Hematopoietic multipotent progenitor cell treated with erythropoietin and hydrocortisone succinate and interleukin-3 and kit ligand, for 17 days (in vitro differentiated cells): ENCODE data around the gene DNAJC28.
A peak's percentile ranks its signal among the peaks of the same experiment; 100 is the strongest.
"Not testable (repeated sequence)": the region's sequence is repeated elsewhere in the genome, so short reads cannot be mapped to it uniquely, and the experiment has no call there.

Experiments
- DNase-seq: peaks from one replicate; pipeline ENCODE4 v3.0.0-alpha.2; 2015; ENCODE audit warnings: low spot score

The DNAJC28 gene, protein sequence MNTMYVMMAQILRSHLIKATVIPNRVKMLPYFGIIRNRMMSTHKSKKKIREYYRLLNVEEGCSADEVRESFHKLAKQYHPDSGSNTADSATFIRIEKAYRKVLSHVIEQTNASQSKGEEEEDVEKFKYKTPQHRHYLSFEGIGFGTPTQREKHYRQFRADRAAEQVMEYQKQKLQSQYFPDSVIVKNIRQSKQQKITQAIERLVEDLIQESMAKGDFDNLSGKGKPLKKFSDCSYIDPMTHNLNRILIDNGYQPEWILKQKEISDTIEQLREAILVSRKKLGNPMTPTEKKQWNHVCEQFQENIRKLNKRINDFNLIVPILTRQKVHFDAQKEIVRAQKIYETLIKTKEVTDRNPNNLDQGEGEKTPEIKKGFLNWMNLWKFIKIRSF

DNA sequence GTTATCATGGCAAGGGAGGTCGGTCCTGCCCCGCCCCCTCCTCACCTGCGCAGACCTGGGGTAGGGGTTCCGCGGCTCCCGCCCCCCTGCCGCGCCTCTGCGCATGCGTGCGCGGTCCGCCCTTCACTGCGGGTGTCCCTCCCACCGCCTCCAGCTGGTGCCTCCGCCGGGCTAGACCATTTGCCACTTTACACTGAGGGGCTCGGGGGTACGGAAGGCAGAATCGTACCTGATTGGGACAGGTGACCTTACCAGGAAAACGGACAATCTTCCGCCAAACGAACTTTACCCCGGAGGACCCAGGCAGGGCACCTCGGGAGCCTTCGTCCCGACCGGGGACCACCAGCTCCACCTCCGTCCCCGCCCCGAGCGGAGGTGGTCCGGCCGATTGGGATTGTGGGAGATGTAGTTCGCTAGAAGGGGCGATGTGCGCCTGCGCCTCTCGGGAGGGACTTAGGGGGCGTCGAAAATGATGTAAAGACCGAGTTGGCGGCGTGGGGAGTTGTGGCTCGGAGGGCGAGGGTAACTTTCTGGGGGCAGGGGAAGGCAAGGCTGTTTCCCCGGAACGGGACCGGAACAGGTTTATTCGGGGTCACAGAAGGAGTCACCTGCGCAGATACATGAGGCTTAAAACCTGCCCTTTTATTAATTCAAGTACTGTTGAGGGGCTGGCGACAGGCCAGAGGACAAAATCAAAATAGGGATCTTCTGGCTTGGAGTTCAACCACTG is at the start of gene DNAJC28:
Gene DNAJC28 (minus strand): TSS at position 344 of the 730 bp plus-strand sequence. CDS start 2,323 bp downstream, outside the sequence.
- peak; percentile 92 for DNase-seq

DNA sequence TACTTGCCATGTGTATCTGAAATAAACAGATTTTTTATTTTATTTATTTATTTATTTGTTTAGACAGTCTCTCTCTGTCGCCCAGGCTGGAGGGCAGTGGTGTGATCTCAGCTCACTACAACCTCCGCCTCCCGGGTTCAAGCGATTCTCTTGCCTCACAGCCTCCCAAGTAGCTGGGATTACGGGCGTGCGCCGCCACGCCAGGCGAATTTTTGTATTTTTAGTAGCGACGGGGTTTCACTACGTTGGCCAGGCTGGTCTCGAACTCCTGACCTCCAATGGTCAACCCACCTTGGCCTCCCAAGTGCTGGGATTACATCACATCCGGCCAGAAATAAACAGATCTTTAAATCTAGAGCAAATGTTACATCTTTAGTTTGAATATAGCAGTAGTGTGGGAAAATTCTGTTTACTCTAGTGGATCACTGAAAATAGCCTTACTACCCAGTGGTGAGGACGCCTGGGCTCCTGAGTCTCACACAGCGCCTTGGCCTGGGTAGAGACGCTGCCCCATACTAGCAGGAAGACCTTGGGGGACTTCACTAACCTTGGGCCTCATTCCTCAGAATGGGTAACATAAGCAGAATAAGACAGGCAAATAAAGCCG is 49.7 kb upstream of the DNAJC28 start:
- peak; percentile 57 for DNase-seq

DNA sequence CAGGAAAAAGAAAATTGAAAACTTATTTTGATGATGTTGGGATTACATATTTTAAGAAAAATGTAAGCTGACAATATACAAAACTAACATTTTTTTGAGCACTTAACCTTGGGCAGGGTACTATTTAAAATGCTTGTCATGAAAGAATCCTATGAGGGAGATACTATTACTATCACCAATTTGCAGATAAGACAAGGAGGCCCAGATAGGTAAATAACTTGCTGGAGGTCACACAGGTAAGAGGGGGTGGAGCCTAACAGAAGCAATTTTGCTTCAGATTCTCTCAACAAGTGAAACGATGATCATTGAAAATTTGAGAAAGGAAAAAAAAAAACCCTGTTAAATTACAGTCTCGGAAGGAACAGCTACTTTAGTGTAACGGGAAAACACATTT is 49.2 kb upstream of the DNAJC28 start:
- DNase-seq = peak; percentile 36

DNA sequence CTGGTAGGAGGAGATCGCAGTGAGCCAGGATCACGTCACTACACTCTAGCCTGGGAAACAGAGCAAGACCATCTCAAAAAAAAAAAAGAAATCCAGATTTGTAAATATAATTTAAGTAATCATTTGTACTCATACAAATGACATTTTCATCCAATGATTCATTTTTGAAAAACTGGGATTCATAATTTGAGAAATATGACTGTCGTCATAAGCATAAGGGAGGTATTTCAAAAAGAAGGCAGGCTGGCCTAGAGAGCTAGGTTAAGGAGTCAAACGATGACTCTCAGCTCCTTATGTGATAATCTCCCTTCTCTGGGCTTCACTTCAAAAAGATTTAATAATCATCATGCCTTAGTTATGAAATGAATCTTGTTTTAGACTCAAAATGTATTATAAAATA is 48.1 kb upstream of the DNAJC28 start:
- DNase-seq = no peak

GRCh38 chr21:33537212-33537611 is 45.7 kb upstream of the DNAJC28 start:
- no peak for DNase-seq

GRCh38 chr21:33531007-33531406 is 39.5 kb upstream of the DNAJC28 start:
- no peak for DNase-seq

DNA sequence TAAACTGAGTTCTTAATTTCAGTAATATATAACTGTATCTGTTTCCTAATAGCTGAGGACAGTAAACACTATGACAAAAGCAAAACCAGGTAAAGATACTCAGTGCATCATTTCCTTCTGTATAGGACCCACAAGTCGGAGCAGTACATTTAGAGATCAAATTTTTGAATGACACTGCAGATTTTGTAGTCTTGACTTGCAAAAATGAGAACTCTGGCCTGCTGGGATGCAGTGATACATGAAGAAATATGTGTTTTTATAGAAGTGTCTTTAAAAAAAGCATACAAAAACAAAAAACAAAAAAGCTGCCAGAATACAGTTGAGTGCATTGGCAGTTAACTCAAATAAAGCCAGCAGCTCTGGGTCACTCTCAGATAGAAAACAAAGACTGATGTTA is 31.4 kb upstream of the DNAJC28 start:
- peak; percentile 58 for DNase-seq

DNA sequence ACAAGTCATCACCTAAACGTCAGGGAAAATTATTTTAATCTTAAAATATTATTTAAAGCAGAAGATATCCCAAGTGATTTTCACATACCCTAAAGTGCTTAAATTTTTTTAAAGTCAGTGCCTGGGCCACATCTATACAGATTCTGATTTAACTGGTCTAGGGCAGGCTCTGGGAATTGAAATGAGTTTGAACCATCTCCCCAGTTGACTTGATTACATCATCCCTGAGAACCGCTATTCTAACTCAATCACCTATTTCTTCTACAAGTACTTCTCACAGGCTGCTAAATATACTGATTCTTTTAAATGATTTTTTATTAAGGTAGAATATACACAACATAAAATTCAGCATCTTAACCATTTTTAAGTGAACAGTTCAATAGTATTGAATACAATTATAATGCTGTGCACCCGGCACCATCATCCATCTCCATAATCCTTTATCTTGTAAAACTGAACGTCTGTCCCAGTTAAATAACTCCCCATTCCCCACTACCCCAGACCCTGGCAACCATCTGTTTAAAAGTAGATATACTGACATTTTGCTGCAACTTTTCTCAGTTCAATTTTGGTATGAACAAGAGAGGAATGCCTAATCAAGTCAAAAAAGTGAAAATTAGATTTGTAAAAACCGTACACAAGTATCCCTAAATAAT is 30.9 kb upstream of the DNAJC28 start:
- no peak for DNase-seq

DNA sequence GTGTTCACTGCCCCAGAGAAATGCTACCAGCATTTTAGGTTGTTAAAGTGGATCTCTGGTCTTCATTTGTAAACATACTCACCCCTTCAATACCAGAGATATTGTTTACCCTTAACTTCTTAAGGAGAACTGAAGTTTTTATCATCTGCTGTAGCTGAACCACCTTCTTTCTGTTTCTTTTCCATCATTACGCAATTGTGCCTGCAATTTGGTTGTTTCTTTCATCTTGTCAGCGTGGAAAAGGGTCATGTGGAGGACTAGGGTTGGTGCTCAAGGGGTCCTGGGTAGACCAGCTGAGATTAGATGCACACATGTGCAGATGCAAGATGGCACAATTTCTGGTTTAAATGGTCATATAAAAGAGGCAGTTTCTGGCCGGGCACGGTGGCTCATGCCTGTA is 27.4 kb upstream of the DNAJC28 start:
- DNase-seq = no peak

GRCh38 chr21:33514229-33514628 is 22.7 kb upstream of the DNAJC28 start:
- no peak for DNase-seq

- DNase-seq = no peak
Measured at GRCh38 chr21:33512481-33512880, 21.0 kb upstream of the DNAJC28 start.

- no peak for DNase-seq
Measured at GRCh38 chr21:33511639-33512038, 20.1 kb upstream of the DNAJC28 start.

DNA sequence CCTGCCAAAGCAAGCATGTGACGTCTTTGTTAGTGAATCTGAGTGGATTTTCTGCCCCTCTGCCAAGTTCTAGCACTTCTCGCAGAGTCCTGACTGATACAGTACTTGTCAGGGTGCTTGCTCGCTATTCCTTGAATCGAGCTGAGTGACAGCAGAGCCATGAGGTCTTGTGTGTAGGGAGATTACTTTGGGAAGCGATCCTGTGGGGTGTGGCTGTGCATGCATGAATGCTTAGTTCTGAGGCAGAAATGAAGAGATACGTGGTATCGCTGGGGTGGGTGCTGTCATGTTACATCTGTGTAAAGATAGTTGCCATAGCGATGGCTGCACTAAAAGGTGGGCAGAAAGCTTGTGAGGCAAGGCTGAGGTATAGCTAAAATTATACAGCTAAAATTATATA is 19.3 kb upstream of the DNAJC28 start:
- DNase-seq = peak; percentile 77

GRCh38 chr21:33507003-33507402 is 15.5 kb upstream of the DNAJC28 start:
- DNase-seq = not testable (repeated sequence)

DNA sequence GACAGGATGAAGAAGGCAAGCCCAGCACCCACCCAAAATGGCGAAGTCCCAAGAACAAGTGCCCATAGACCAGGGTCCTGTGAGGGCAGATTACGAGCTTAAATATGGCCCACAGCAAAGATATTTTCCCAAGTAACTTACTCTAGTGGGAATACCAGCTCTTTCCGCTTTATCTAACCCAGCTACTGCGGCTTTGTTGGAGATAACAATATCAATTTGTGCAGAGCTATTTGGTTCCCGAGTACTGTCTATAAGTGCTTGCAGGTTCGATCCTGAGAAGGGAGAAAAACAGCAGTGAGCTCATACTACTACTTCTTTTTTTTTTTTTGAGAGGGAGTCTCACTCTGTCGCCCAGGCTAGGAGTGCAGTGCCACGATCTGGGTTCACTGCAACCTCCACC is 14.3 kb upstream of the DNAJC28 start:
- no peak for DNase-seq

GRCh38 chr21:33496345-33496744 is 4.8 kb upstream of the DNAJC28 start:
- no peak for DNase-seq

GRCh38 chr21:33495743-33496142 is 4.2 kb upstream of the DNAJC28 start:
- no peak for DNase-seq

DNA sequence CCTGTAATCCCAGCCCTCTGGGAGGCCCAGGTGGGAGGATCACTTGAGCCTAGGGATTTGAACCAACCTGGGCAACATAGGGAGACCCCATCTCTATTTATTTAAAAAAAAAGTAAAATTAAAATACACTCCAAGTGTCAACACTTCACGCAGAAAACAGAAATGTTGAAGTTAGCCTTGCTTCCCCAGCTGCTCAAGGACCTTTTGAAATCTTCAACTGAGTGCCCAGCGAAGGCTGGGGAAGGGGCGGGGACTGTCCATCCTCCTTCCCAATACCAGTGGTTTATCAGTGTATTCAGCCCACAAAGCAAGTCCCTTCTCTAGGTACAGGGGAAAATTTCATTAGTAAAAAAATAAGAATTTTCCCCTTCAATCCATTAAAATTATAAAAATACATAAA is 2.2 kb upstream of the DNAJC28 start:
- no peak for DNase-seq

- DNase-seq = no peak
Measured at GRCh38 chr21:33492571-33492970, 1.1 kb upstream of the DNAJC28 start.

- DNase-seq = no peak
Measured at GRCh38 chr21:33490991-33491372, 534 bp downstream of the DNAJC28 start.

DNA sequence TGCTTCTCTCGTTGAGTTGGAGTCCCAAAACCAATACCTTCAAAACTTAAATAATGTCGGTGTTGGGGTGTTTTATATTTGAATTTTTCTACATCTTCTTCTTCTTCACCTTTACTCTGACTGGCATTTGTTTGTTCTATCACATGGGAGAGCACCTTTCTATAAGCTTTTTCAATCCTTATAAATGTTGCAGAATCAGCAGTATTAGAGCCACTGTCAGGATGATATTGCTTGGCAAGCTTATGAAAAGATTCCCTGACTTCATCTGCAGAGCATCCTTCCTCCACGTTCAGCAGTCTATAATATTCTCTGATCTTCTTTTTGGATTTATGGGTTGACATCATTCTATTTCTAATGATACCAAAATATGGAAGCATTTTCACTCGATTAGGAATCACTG is 2.6 kb downstream of the DNAJC28 start:
- no peak for DNase-seq

GRCh38 chr21:33487996-33488395 is 3.5 kb downstream of the DNAJC28 start:
- DNase-seq = no peak
